Smooth muscle cell (in vitro differentiated cells): Measurements from ENCODE around the gene SLC39A7. TPM values are rescaled to one million over a fixed set of nuclear protein-coding genes. Genes with fewer than 3 reads are reported as not detected.

Source experiments
- DNase-seq: peaks from one replicate; lab custom pipeline; 2025; ENCODE audit not compliant: unreplicated experiment; lab: John Stamatoyannopoulos, UW
- H2AFZ ChIP-seq: fragments of 200-600 bp; sonication (generic); 2 replicates; pipeline ENCODE4 v1.6.0; 2016; ENCODE audit warnings: antibody characterized with exemption, low read depth, mild to moderate bottlenecking
- H3F3A ChIP-seq: fragments of 200-600 bp; sonication (generic); 2 replicates; pipeline ENCODE4 v1.6.0; 2017; ENCODE audit warnings: antibody characterized with exemption, low read depth
- H3K27ac ChIP-seq: fragments of 200-600 bp; sonication (generic); 2 replicates; pipeline ENCODE4 v1.5.1; 2016; ENCODE audit warnings: low read depth, mild to moderate bottlenecking
- H3K27me3 ChIP-seq: fragments of 200-600 bp; sonication (generic); 2 replicates; pipeline ENCODE4 v1.6.1; 2016; ENCODE audit warnings: low read depth, mild to moderate bottlenecking
- H3K36me3 ChIP-seq: fragments of 200-600 bp; sonication (generic); 2 replicates; pipeline ENCODE4 v1.5.1; 2016; ENCODE audit warnings: low read depth
- H3K4me1 ChIP-seq: fragments of 200-600 bp; sonication (generic); 2 replicates; pipeline ENCODE4 v1.5.1; 2016; ENCODE audit warnings: low read depth
- H3K4me2 ChIP-seq: fragments of 200-600 bp; sonication (generic); 2 replicates; pipeline ENCODE4 v1.6.0; 2016; ENCODE audit warnings: mild to moderate bottlenecking
- H3K4me3 ChIP-seq: fragments of 200-600 bp; sonication (generic); 2 replicates; pipeline ENCODE4 v1.5.1; 2016; ENCODE audit warnings: mild to moderate bottlenecking
- H3K79me2 ChIP-seq: fragments of 200-600 bp; sonication (generic); 2 replicates; pipeline ENCODE4 v1.6.0; 2016; ENCODE audit warnings: low read depth, mild to moderate bottlenecking
- H3K9ac ChIP-seq: fragments of 200-600 bp; sonication (generic); 2 replicates; pipeline ENCODE4 v1.6.0; 2016; ENCODE audit warnings: low read depth
- H3K9me3 ChIP-seq: fragments of 200-600 bp; sonication (generic); replicated peaks from 2 replicates; pipeline ENCODE4 v1.5.1; 2016; ENCODE audit warnings: low read depth
- H4K20me1 ChIP-seq: fragments of 200-600 bp; sonication (generic); 2 replicates; pipeline ENCODE4 v1.6.0; 2016; ENCODE audit warnings: low read depth
- CTCF ChIP-seq: fragments of 200-600 bp; sonication (generic); IDR thresholded peaks from 2 replicates; pipeline ENCODE4 v1.5.1; 2017; ENCODE audit warnings: borderline replicate concordance, mild to moderate bottlenecking, antibody characterized with exemption; ENCODE audit not compliant: insufficient read depth, poor library complexity, severe bottlenecking
- whole genome bisulfite sequencing: methylation state at CpG from one replicate; pipeline ENCODE4 v1.1.7; 2016; ENCODE audit warnings: low lambda C conversion rate; 5-methylcytosine and 5-hydroxymethylcytosine counted together
- polyA plus RNA-seq: library from polyadenylated mRNA; unstranded; fragments of >200 nt; fragmentation: Nextera tagmentation; extraction: Ambion mirVana; gene quantifications from 2 replicates; pipeline ENCODE4 v1.2.1, GENCODE V29; 2016
- total RNA-seq: library from RNA; depleted of rRNA; stranded (reverse); fragments of >200 nt; gene quantifications from 2 replicates; pipeline ENCODE4 v1.2.3, GENCODE V29; 2014

The SLC39A7 gene
- total and polyA plus RNA-seq, 2 experiments from 2014 or later, result 87.2 to 112 TPM

GRCh38 chr6:33241968-33242367 lies 41.3 kb downstream of the SLC39A7 start:
- 66% methylated on average over 3 of the region's 3 CpGs for WGBS
- TF ChIP-seq CTCF, result no peak

GRCh38 chr6:33243476-33243875 lies 42.8 kb downstream of the SLC39A7 start:
- 65% methylated on average over 1 of the region's 1 CpG for whole genome bisulfite sequencing
- Histone ChIP-seq H3K4me2 (no peak overlapping the region), H2AFZ (no peak overlapping the region), H3K4me3 (no peak overlapping the region), H3K27me3 (peaks cover 16% of the 10 kb centered on the region), H3K9ac (no peak overlapping the region), H3K36me3 (no peaks in the 10 kb centered on the region), H3K4me1 (peaks cover 2% of the 10 kb centered on the region), H3K9me3 (no peaks in the 10 kb centered on the region), H3K27ac (no peak overlapping the region), H3K79me2 (no peaks in the 10 kb centered on the region), H3F3A (no peaks in the 10 kb centered on the region), H4K20me1 (no peaks in the 10 kb centered on the region)
- DNase-seq, result no peak
- TF ChIP-seq CTCF, result no peak

More at GRCh38 chr6:33241968-33242367, 41.3 kb downstream of the SLC39A7 start:
- no peak overlapping the region for H3K4me2 ChIP-seq
- H4K20me1 ChIP-seq, result no peaks in the 10 kb centered on the region
- H3K36me3 ChIP-seq, result no peaks in the 10 kb centered on the region
- DNase-seq, result no peak
- H3K27me3 ChIP-seq, result peaks cover 16% of the 10 kb centered on the region
- H3K79me2 ChIP-seq, result no peaks in the 10 kb centered on the region
- H3K9ac ChIP-seq, result no peak overlapping the region
- H3K4me1 ChIP-seq, result no peaks in the 10 kb centered on the region
- no peaks in the 10 kb centered on the region for H3F3A ChIP-seq
- no peaks in the 10 kb centered on the region for H3K9me3 ChIP-seq
- H3K4me3 ChIP-seq, result no peak overlapping the region
- H3K27ac ChIP-seq, result no peak overlapping the region
- no peak overlapping the region for H2AFZ ChIP-seq

- 7% methylated on average over 24 of the region's 28 CpGs for WGBS
Observed at GRCh38 chr6:33247977-33248642, 47.4 kb downstream of the SLC39A7 start.

More at GRCh38 chr6:33247977-33248642, 47.4 kb downstream of the SLC39A7 start:
- Histone ChIP-seq H3K27me3 (peaks cover 5% of the 10 kb centered on the region), H3K27ac (peak overlapping the region; percentile 57), H3K36me3 (no peaks in the 10 kb centered on the region), H3F3A (no peaks in the 10 kb centered on the region), H3K9me3 (no peaks in the 10 kb centered on the region), H2AFZ (peak overlapping the region; percentile 75), H3K79me2 (no peaks in the 10 kb centered on the region), H3K4me2 (peak overlapping the region; percentile 90), H3K4me1 (peaks cover 15% of the 10 kb centered on the region), H3K9ac (peak overlapping the region; percentile 56), H4K20me1 (no peaks in the 10 kb centered on the region), H3K4me3 (peak overlapping the region; percentile 53)
- DNase-seq, result peak; percentile 78
- TF ChIP-seq CTCF, result peak; percentile 91
